HEK293T (cell line): ENCODE data around the gene CD244.

Source experiments
- BHLHE40 ChIP-seq: fragments of 450-650 bp; IDR thresholded peaks from 2 replicates; pipeline ENCODE4 v1.6.1; 2016; ENCODE audit warnings: mild to moderate bottlenecking, moderate library complexity, borderline replicate concordance
- HDGF ChIP-seq: fragments of 450-650 bp; IDR thresholded peaks from 2 replicates; pipeline ENCODE4 v1.6.1; 2017; ENCODE audit warnings: antibody characterized with exemption, borderline replicate concordance
- LEF1 ChIP-seq: fragments of 450-650 bp; IDR thresholded peaks from 2 replicates; pipeline ENCODE4 v1.6.1; 2017; ENCODE audit warnings: mild to moderate bottlenecking, borderline replicate concordance
- SP1 ChIP-seq: fragments of 450-650 bp; IDR thresholded peaks from 2 replicates; pipeline ENCODE4 v1.6.1; 2017
- TARDBP ChIP-seq: fragments of 450-650 bp; IDR thresholded peaks from 2 replicates; pipeline ENCODE4 v1.6.1; 2016

- TF ChIP-seq LEF1 (no peak), TARDBP (no peak), SP1 (no peak), BHLHE40 (no peak), HDGF (no peak)
Observed at GRCh38 chr1:160888926-160889325, 26.2 kb upstream of the CD244 start.
